Measurements from ENCODE around the gene C21orf58. TPM values are rescaled to one million over a fixed set of nuclear protein-coding genes. Genes with fewer than 3 reads are reported as not detected.
"Not testable (repeated sequence)": the region's sequence is repeated elsewhere in the genome, so short reads cannot be mapped to it uniquely, and the experiment has no call there.

The C21orf58 gene
- total RNA-seq, result 10 to 100 TPM in 2 of 6 donors, 1 to 10 TPM in 4; 3.2 to 35.6 (median 6.7) TPM

GRCh38 chr21:46323710-46324389 lies at the start of gene C21orf58, which contains the start of gene PCNT:
Gene C21orf58, minus strand, starts transcription at chr21:46323870. Its CDS starts 1,132 bp downstream, at chr21:46322738.
Gene PCNT, plus strand, starts transcription at chr21:46324156. Its CDS starts 73 bp downstream, at chr21:46324229.
- H3K27ac ChIP-seq, result peak within 1 kb of the TSS; percentile 95 to 98 (median 96)
- 0 to 1% methylated on average over 31 to 54 of the region's 76 CpGs for WGBS, 2 donors
- TF ChIP-seq POLR2AphosphoS5 (IDR thresholded peaks at IDR 0.05) (peak; percentile 43 to 58), EP300 (IDR thresholded peaks at IDR 0.05) (no peak), CTCF (IDR thresholded peaks at IDR 0.05) (peak in 1 of 6 experiments; percentile 15), POLR2A (IDR thresholded peaks at IDR 0.05) (peak in 2 of 4 donors; percentile 32 to 71)

GRCh38 chr21:46372947-46373346 lies 49.3 kb upstream of the C21orf58 start:
- H3K4me3 ChIP-seq; ATAC-seq (ENCODE audit: low FRiP score in 2 of 2); H3K27me3 ChIP-seq; DNase-seq; H3K9me3 ChIP-seq; H3K27ac ChIP-seq: not testable (repeated sequence)
- peaks cover 0 to 26% (median 12%) of the 10 kb centered on the region in 4 donors for H3K36me3 ChIP-seq
- peaks cover 0 to 19% (median 0%) of the 10 kb centered on the region in 4 donors for H3K4me1 ChIP-seq
- 95 to 97% methylated on average over 10 of the region's 10 CpGs for WGBS, 2 donors

More at GRCh38 chr21:46323710-46324389, at the start of gene C21orf58, which contains the start of gene PCNT:
- Histone ChIP-seq H3K27me3 (no peaks in the 10 kb centered on the region), H3K4me1 (peaks cover 23 to 39% (median 30%) of the 10 kb centered on the region in 4 donors), H3K36me3 (peaks cover 0 to 16% (median 6%) of the 10 kb centered on the region in 4 donors), H3K4me3 (peak within 1 kb of the TSS; percentile 77 to 100 (median 92)), H3K9me3 (no peaks in the 10 kb centered on the region)
- ATAC-seq (ENCODE audit: low FRiP score in 2 of 2), result peak; percentile 97 to 98
- peak; percentile 97 to 100 for DNase-seq

- no peak overlapping the region for H3K4me3 ChIP-seq
- no peaks in the 10 kb centered on the region for H3K9me3 ChIP-seq
- H3K4me1 ChIP-seq, result peaks cover 0 to 20% (median 0%) of the 10 kb centered on the region in 4 donors
- no peak overlapping the region for H3K27ac ChIP-seq
- ATAC-seq (ENCODE audit: low FRiP score in 2 of 2) (peak in 1 of 2 donors; percentile 4), DNase-seq (no peak)
- peaks cover 0 to 34% (median 20%) of the 10 kb centered on the region in 4 donors for H3K36me3 ChIP-seq
- H3K27me3 ChIP-seq, result no peaks in the 10 kb centered on the region
- TF ChIP-seq EP300 (IDR thresholded peaks at IDR 0.05), result no peak
- no peak for TF ChIP-seq POLR2A (IDR thresholded peaks at IDR 0.05)
- 95 to 98% methylated on average over 7 of the region's 7 CpGs for WGBS, 2 donors
Measured at GRCh38 chr21:46372014-46372485, 48.4 kb upstream of the C21orf58 start.

GRCh38 chr21:46371204-46372013 lies 47.7 kb upstream of the C21orf58 start:
- Histone ChIP-seq H3K36me3 (peaks cover 0 to 40% (median 26%) of the 10 kb centered on the region in 4 donors), H3K4me1 (peaks cover 0 to 20% (median 0%) of the 10 kb centered on the region in 4 donors), H3K27me3 (no peaks in the 10 kb centered on the region), H3K4me3 (no peak overlapping the region), H3K9me3 (no peaks in the 10 kb centered on the region), H3K27ac (no peak overlapping the region)
- TF ChIP-seq POLR2A (IDR thresholded peaks at IDR 0.05) (no peak), POLR2AphosphoS5 (IDR thresholded peaks at IDR 0.05) (no peak), EP300 (IDR thresholded peaks at IDR 0.05) (no peak), CTCF (IDR thresholded peaks at IDR 0.05) (no peak)
- peak in 1 of 2 donors; percentile 19 for ATAC-seq (ENCODE audit: low FRiP score in 2 of 2)
- WGBS, 2 donors, result 94 to 96% methylated on average over 13 to 16 of the region's 16 CpGs
- DNase-seq, result no peak

GRCh38 chr21:46369520-46370235 lies 46.0 kb upstream of the C21orf58 start:
- WGBS, 2 donors, result 70 to 85% methylated on average over 18 to 20 of the region's 20 CpGs
- Histone ChIP-seq H3K9me3 (no peaks in the 10 kb centered on the region), H3K27me3 (no peaks in the 10 kb centered on the region), H3K4me1 (peaks cover 0 to 20% (median 0%) of the 10 kb centered on the region in 4 donors), H3K27ac (no peak overlapping the region), H3K36me3 (peaks cover 0 to 51% (median 39%) of the 10 kb centered on the region in 4 donors), H3K4me3 (no peak overlapping the region)
- no peak for DNase-seq
- TF ChIP-seq EP300 (IDR thresholded peaks at IDR 0.05) (no peak), CTCF (IDR thresholded peaks at IDR 0.05) (no peak), POLR2AphosphoS5 (IDR thresholded peaks at IDR 0.05) (no peak), POLR2A (IDR thresholded peaks at IDR 0.05) (no peak)
- peak in 1 of 2 donors; percentile 6 for ATAC-seq (ENCODE audit: low FRiP score in 2 of 2)

Data from upper lobe of left lung (tissue), 6 donors.